MG63 (cell line): Measurements from ENCODE around the gene RPUSD1. TPM values are rescaled to one million over a fixed set of nuclear protein-coding genes. Genes with fewer than 3 reads are reported as not detected.
"Not testable (repeated sequence)": the region's sequence is repeated elsewhere in the genome, so short reads cannot be mapped to it uniquely, and the experiment has no call there.

ENCODE experiments used
- DNase-seq: peaks from one replicate; pipeline ENCODE4 v3.0.0-alpha.2; 2020
- H3K27me3 ChIP-seq: fragments of 250-450 bp; sonication (Bioruptor Pico); 2 replicates; pipeline ENCODE4 v1.5.1; 2020; ENCODE audit warnings: mild to moderate bottlenecking, moderate library complexity
- H3K36me3 ChIP-seq: fragments of 250-450 bp; sonication (Bioruptor Pico); 2 replicates; pipeline ENCODE4 v1.5.1; 2020; ENCODE audit warnings: mild to moderate bottlenecking, moderate library complexity
- H3K4me3 ChIP-seq: fragments of 250-450 bp; sonication (Bioruptor Pico); 2 replicates; pipeline ENCODE4 v1.5.1; 2020; ENCODE audit warnings: mild to moderate bottlenecking, moderate library complexity
- H3K9me3 ChIP-seq: fragments of 250-450 bp; sonication (Bioruptor Pico); 2 replicates; pipeline ENCODE4 v1.5.1; 2020; ENCODE audit warnings: mild to moderate bottlenecking, moderate library complexity
- total RNA-seq: library from RNA; depleted of rRNA; stranded (reverse); fragments of >200 nt; shearing (Covaris generic); gene quantifications from 2 replicates; pipeline ENCODE4 v1.2.3, GENCODE V29; 2014; ENCODE audit warnings: low replicate concordance

Gene RPUSD1
- total RNA-seq, 1 experiment from 2014 or later, result 77.3 TPM

- DNase-seq, result no peak
- Histone ChIP-seq H3K27me3 (peaks cover 5% of the 10 kb centered on the region), H3K36me3 (peaks cover 14% of the 10 kb centered on the region), H3K9me3 (no peaks in the 10 kb centered on the region), H3K4me3 (no peak overlapping the region)
Measured at GRCh38 chr16:781346-782010, 6.7 kb downstream of the RPUSD1 start.

DNA sequence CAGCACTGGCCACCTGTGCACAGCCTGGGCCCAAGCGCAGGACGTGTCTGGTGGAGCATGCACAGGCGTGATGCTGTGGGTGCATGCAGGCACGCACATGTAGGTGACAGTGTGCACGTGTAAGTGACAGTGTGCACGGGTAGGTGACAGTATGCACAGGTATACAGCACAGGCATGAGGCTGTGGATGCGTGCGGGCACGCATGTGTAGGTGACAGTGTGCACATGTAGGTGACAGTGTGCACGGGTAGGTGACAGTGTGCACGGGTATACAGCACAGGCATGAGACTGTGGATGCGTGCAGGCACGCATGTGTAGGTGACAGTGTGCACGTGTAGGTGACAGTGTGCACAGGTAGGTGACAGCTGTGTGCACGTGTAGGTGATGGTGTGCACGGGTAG is 7.9 kb downstream of the RPUSD1 start:
- no peak overlapping the region for H3K4me3 ChIP-seq
- H3K36me3 ChIP-seq, result peaks cover 2% of the 10 kb centered on the region
- no peaks in the 10 kb centered on the region for H3K9me3 ChIP-seq
- peaks cover 5% of the 10 kb centered on the region for H3K27me3 ChIP-seq
- DNase-seq, result no peak

DNA sequence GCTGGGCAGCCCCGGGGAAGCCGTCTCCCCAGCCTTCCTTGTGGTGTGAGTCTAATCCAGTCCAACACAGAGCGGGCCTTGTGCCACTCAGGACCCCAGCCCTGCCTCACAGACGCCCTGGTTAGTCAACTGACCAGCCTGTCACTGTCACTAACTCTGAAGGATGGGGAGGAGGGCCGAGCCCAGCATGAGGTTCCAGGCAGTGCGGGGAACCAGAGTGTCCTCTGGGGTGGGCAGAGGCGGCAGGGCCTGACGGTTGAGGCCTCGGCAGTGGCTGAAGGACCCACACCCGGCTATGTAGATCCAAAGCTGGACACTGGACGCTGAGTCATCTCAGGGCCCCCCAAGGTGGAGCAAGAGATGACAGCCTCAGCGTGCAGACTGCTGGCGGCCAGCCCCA is 8.6 kb downstream of the RPUSD1 start:
- DNase-seq, result no peak
- Histone ChIP-seq H3K36me3 (no peaks in the 10 kb centered on the region), H3K27me3 (peaks cover 5% of the 10 kb centered on the region), H3K4me3 (no peak overlapping the region), H3K9me3 (no peaks in the 10 kb centered on the region)

- peaks cover 5% of the 10 kb centered on the region for H3K27me3 ChIP-seq
- no peaks in the 10 kb centered on the region for H3K9me3 ChIP-seq
Measured at GRCh38 chr16:778909-779527, 9.2 kb downstream of the RPUSD1 start.

DNA sequence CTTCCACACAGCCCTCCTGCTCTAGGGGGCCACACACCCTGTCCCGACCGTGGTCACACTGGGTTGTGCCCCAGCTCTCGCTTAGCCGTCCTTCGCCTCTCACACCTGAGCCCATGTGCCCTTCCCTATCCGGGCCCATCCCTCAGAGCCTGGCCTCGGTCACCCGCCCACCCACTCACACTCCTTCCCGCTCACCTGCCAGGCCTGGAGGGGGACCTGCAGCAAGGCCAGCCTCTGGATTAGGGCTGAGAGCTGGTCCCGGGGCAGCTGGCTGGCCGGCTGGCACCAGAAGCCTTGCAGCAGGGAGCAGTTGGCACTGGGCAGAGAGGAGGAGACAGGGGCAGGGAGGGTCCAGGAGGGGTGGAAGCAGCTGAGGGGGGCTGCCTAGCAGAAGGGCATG is 9.7 kb downstream of the RPUSD1 start:
- no peaks in the 10 kb centered on the region for H3K9me3 ChIP-seq
- no peaks in the 10 kb centered on the region for H3K36me3 ChIP-seq
- no peak overlapping the region for H3K4me3 ChIP-seq
- H3K27me3 ChIP-seq, result peaks cover 5% of the 10 kb centered on the region
- DNase-seq, result no peak

More at GRCh38 chr16:778909-779527, 9.2 kb downstream of the RPUSD1 start:
- Histone ChIP-seq H3K36me3 (no peaks in the 10 kb centered on the region), H3K4me3 (no peak overlapping the region)
- no peak for DNase-seq

- Histone ChIP-seq H3K27me3 (peaks cover 5% of the 10 kb centered on the region), H3K9me3 (no peaks in the 10 kb centered on the region), H3K36me3 (no peaks in the 10 kb centered on the region), H3K4me3 (no peak overlapping the region)
- no peak for DNase-seq
Measured at GRCh38 chr16:777826-778225, 10.4 kb downstream of the RPUSD1 start.

DNA sequence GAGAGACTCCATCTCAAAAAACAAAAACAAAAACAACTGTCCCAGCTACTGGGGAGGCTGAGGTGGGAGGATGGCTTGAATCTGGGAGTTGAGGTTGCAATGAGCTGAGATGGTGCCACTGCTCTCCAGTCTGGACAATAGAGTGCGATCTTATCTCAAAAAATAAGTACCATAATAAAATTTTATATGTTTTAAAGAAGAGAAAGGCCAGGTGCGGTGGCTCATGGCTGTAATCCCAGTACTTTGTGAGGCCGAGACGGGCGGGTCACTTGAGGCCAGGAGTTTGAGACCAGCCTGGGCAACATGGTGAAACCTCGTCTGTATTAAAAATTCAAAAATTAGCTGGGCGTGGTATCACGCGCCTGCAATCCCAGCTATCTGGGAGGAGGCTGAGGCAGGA is 11.4 kb downstream of the RPUSD1 start:
- Histone ChIP-seq H3K4me3 (no peak overlapping the region), H3K9me3 (no peaks in the 10 kb centered on the region), H3K27me3 (peaks cover 5% of the 10 kb centered on the region), H3K36me3 (no peaks in the 10 kb centered on the region)
- no peak for DNase-seq

DNA sequence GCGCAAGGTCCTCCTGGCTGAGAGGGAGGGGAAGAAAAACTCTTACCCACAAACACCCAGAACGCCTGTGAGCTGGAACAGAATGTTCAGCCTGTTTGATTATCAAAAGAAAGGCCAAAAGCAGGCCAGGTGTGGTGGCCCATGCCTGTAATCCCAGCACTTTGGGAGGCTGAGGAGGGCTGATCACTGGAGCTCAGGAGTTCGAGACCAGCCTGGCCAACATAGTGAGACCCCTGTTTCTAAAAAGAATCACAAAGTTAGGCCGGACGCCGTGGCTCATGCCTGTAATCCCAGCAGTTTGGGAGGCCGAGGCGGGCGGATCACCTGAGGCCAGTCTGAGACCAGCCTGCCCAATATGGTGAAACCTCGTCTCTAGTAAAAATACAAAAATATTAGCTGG is 11.9 kb downstream of the RPUSD1 start:
- DNase-seq, H3K36me3 ChIP-seq, H3K27me3 ChIP-seq, H3K9me3 ChIP-seq, H3K4me3 ChIP-seq: not testable (repeated sequence)

DNA sequence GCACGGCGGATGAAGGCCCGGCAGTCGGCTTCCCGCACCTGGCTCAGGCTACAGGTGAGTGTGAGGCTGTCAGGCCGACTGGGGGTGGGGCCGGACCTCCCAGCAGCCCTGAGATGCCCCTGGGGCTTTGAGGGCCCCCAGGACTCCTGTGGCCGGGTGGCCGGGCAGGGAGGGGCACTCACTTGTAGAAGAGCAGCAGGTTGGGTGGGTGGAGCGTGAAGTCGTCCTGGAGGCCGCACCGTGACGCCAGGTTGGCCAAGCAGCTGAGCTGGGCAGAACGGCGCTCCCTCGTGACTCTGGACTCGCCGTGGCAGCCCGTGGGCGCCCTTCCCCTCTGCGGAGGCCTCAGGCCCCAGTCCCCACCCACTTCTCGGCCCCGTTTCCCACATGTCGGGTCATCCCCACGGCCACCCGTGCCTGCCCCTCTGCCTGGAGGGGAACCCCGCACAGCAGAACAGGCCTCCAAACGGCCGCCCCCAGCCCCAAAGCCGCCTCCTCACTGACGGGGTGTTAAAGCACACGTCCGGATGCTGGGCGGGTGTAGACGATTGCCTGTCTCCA is 12.9 kb downstream of the RPUSD1 start:
- H3K9me3 ChIP-seq, result no peaks in the 10 kb centered on the region
- H3K4me3 ChIP-seq, result no peak overlapping the region
- no peaks in the 10 kb centered on the region for H3K36me3 ChIP-seq
- no peak for DNase-seq
- H3K27me3 ChIP-seq, result peaks cover 5% of the 10 kb centered on the region

DNA sequence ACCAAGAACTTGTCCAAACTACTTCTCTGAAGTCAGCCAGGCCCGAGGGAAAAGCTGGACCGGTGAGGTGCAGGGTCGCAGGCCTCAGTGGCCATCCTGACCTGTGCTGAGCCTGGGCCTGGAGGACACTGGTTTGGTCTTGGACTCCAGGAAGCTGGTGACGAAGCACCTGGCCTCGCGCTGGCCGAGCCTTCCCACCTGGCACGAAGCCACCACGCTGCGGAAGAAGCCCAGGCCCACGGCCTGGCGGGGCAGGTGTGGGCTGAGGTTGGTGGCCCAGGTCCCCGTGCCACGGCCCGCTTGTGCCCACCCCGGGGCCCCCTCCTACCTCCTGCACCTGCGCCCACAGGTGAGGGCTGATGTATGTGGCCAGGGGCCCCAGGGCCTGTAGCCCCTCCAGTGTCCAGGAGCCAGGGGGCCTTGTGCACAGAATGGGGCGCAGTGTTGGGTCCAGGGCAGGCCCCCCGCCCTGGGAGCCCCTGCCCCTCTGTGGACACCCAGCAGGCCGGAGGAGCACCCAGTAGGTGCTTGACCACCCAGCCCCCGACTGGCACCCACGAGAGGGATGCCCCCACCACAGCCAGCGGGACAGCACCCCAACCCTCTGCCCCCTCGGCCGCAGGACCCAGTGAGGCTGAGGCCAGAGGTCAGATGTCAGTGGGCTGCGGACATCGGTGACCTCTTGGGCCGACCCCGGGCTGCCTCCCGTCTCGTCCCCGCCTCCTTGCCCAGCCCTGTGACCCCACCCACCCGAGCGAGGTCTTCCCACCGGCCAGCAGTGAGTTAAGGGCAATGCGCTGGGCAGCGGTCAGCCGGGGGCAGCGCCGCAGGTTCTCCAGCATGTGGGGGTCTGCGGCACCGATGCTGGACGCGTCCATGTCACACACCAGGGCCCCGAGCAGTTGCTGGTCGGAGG is 13.8 kb downstream of the RPUSD1 start:
- Histone ChIP-seq H3K4me3 (no peak overlapping the region), H3K36me3 (no peaks in the 10 kb centered on the region), H3K27me3 (peaks cover 5% of the 10 kb centered on the region), H3K9me3 (no peaks in the 10 kb centered on the region)
- DNase-seq, result no peak

GRCh38 chr16:772959-773358 is 15.2 kb downstream of the RPUSD1 start:
- H3K4me3 ChIP-seq, result no peak overlapping the region
- no peaks in the 10 kb centered on the region for H3K36me3 ChIP-seq
- no peak for DNase-seq
- no peaks in the 10 kb centered on the region for H3K9me3 ChIP-seq
- H3K27me3 ChIP-seq, result peaks cover 3% of the 10 kb centered on the region; the same call in 1 of the 2 replicates

GRCh38 chr16:770411-770810 is 17.8 kb downstream of the RPUSD1 start:
- no peak for DNase-seq
- Histone ChIP-seq H3K9me3 (no peaks in the 10 kb centered on the region), H3K4me3 (no peak overlapping the region), H3K36me3 (no peaks in the 10 kb centered on the region), H3K27me3 (no peaks in the 10 kb centered on the region)

- no peak overlapping the region for H3K4me3 ChIP-seq
- H3K27me3 ChIP-seq, result no peaks in the 10 kb centered on the region
- DNase-seq, result no peak
- no peaks in the 10 kb centered on the region for H3K36me3 ChIP-seq
- no peaks in the 10 kb centered on the region for H3K9me3 ChIP-seq
Measured at GRCh38 chr16:769934-770333, 18.2 kb downstream of the RPUSD1 start.

DNA sequence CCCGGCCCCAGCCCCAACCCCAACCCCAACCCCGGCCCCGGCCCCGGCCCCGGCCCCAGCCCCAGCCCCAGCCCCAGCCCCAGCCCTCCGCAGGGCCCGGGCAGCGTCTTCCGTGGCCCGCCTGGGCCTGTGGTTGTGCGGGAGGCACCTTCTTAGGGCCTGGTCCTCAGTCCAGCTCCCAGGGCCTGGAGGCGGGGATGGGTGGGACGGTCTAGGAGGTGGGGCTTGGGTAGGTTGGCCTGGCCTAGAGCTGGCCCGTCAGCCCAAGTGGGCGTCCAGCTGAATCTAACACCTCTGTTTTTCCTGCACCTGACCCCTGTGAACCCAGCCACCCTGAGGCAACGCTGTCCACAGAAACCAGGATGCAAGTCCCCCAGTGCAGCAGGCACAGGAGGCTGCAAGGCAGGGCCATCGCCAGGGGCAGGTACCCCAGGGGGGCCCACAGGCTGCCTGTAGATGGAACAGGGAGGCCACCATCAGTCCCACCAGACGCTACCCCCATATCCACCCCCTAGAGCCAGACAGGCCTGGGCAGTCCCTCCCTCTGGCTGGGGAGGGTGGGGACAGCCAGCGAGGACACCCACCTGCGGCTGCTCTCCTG is 18.9 kb downstream of the RPUSD1 start:
- H3K36me3 ChIP-seq, result no peaks in the 10 kb centered on the region
- H3K4me3 ChIP-seq, result no peak overlapping the region
- no peaks in the 10 kb centered on the region for H3K9me3 ChIP-seq
- no peaks in the 10 kb centered on the region for H3K27me3 ChIP-seq
- no peak for DNase-seq

GRCh38 chr16:768428-768827 is 19.8 kb downstream of the RPUSD1 start:
- no peaks in the 10 kb centered on the region for H3K27me3 ChIP-seq
- no peak for DNase-seq

GRCh38 chr16:767743-768235 is 20.4 kb downstream of the RPUSD1 start:
- Histone ChIP-seq H3K27me3 (no peaks in the 10 kb centered on the region), H3K36me3 (no peaks in the 10 kb centered on the region), H3K4me3 (no peak overlapping the region), H3K9me3 (no peaks in the 10 kb centered on the region)
- no peak for DNase-seq

More at GRCh38 chr16:768428-768827, 19.8 kb downstream of the RPUSD1 start:
- Histone ChIP-seq H3K4me3 (no peak overlapping the region), H3K36me3 (no peaks in the 10 kb centered on the region), H3K9me3 (no peaks in the 10 kb centered on the region)
